Inferior parietal cortex (tissue), 1 donor: ENCODE measurements around the gene ATP2B3.

Source experiments
- DNase-seq: peaks from one replicate; pipeline ENCODE4 v3.0.0-alpha.2; 2016; ENCODE audit errors: extremely low spot score

ATP2B3 gene

DNA sequence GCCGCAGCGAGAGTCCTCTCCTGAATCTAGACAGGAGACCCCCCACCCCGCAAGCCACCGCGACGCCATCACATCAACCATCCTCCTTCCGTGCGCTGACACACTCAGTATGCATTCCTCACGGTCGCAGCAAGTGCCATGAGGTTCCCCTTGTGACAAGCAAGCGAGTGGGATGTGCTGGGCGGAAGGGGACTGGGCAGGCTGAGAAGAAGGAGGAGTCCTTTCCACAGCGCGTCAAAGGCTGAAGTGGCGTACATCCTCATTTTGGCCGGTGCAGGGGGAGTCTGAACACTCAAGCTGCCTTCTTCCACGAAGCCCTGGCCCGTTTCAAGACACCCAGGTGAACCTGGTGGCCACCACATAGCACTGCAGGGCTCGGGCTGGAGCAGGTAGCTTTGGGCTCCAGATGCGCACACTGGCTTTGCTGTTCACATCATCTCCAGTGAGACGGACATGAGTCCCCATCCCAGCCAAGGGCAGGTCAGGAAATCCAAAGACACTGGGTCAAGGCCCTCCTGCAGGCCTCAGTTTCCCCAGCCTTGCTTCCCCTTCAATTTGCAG is 51.1 kb downstream of the ATP2B3 start:
- DNase-seq = no peak

DNA sequence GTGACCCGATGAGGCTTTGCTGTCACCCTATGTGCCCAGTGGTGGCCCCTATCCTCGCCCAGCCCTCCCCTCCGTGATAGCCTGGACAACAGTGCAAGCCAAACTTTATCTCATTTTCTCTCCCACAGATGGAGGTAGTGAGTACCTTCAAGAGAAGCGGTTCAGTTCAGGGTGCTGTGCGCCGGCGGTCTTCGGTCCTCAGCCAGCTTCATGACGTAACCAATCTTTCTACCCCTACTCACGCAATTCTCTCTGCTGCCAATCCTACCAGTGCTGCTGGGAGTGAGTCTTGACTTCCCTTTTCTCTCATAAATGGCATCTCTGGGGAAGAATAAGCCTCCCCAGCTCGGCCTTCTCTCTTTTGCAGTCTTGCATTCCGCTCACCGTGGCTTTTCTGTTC is 52.0 kb downstream of the ATP2B3 start:
- no peak for DNase-seq

DNA sequence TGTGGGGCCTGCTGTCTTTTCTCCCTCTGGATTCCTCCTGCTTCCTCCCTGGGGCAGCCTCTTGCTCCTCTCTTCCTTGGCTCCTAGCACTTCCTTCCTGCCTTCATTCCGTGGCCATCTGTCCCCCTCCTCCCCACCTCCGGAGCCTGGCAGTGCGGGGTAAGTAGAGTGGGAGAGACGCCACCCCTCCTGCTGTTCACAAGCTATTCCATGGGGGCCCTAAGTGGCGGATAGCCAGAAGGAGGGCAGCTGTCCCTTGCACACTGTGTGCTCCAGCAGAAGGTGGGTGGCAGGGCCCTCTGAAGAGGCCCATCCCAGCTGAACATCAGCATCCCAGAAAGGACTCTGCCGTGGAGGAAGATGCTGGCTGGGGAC is 54.1 kb downstream of the ATP2B3 start:
- DNase-seq = no peak

DNA sequence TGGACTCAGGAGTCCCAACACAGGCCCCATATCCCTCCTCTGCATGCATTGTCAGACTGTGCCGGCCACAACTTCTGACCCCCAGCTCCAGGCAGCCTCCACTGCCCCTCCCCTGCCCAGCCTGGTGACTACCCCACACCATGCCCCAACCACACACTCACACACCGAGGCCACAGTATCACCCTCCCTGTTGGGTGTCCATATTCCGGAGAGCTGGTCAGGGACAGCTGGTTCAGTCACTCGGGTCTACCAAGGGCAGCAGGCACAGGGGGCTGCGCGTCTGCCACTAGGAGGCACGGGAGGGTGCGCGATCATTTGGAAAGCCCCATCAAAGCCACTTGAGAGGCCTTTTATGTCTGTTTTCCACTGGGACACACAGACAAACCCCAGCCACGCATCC is 55.2 kb downstream of the ATP2B3 start:
- no peak for DNase-seq

DNA sequence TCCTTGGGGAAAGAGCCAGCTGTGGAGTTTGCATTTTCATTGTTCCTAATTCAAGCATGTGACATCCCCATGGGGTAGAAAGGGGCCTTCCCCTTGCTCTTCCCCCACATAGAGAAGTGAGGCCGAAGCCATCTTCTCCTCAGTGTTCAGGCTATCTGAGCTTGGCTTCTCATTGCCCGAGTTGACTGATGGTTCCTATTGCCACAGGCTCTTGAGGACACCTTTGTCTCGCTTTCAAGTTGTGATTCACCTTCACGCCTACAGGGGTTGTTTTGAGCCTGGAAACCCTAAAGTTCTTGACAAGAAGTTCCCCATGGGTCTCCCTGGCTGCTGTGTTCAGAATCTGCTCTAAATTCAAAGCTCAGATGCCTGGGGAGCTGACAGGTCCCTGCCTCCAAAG is 56.5 kb downstream of the ATP2B3 start:
- no peak for DNase-seq

DNA sequence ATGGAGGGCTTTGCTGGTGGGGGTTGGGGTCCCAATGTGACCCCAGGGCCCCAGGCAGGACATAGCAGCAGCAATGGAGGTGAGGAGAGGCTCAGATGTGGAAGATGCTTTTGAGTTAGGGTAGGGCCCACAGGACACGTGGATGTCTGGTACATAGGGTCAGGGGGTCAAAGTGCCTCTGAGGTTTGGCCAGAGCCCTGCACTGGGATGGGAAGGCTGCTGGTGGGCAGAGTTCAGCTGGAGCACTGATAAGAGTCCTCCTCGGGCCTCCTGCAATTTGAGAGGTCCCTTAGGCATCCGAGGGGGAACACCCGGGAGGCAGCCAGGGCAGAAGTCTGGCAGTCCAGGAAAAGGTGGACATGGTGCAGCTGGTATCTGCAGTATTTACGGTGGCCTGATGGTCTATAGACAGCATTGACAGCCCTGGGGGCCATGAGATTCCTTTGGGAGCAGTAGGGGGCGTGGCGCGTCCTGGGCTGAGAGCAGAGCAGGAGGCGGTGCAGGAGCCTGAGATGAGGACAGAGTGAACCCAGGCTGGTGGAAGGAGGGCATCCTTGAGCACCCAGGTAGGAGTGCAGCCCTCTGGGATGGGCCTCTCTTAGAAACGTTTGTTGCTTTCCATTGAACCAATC is 58.9 kb downstream of the ATP2B3 start:
- DNase-seq = no peak

DNA sequence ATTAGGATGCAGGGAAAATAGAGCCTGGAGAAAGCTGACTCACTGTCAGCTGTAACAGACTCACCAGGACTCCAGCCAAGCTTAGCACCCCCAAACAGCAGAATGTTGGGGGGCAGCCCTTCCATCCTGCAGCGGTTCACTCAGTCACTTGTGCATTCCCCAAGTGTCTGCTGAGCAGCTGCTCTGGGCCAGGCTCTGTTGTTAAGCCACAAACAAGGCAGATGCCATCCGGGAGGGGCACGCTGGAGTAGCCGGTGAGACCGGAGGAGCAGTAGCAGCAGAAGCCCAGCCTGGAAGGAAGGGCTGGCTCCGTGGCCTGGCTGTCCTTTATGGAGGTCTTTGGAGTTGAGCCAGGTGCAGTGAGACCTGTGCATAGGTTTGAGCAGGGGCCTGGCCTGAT is 59.5 kb downstream of the ATP2B3 start:
- no peak for DNase-seq

DNA sequence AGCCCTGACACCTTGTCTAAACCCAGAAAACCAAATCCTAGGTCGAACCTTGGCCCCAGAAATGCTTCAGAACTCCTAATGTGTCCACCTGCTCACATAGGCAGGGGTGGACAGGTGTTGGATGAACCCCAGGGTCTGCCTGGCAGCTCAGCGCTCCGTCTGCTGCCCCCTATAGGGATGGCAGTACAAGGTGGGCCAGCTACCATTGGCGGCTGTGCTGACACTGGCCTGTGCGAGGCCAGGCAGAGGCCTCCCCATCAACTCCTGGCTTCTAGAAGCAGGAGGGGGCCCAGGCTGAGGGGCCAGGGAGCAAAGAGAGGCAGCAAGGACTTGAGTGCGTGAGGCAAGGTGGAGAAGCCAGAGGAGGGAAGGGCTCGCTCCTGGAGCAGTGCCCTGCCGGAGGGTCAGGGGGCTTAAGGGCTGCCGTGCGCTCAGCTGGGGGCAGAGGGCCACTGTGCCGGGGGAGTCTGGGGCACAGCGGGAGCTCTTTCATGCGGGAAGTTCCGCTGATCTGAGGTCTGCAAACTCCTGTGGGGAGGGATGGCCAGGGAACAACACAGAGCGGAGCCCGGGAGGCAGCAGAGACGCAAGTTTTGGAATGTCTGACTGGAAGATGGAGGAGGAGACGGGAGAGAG is 60.9 kb downstream of the ATP2B3 start:
- no peak for DNase-seq

DNA sequence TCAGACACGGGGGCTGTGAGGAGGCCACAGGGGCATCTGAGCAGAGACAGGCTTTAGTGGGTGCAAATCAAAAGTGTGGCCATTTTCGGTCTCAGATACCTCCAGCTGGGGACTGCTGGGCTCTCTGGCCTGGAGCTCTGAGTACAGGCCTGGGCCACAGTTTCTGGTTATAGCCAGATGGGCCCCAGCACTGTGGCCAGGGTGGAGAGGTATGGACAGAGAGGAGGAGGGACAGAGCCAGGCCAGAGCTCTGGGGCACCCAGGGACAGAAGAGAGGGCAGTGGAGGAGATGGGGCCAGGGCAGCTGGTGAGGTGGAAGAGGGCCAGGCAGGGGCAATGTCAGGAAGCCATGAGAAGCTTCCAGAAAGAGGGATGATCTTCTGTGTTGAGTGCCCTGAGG is 61.4 kb downstream of the ATP2B3 start:
- DNase-seq = no peak

DNA sequence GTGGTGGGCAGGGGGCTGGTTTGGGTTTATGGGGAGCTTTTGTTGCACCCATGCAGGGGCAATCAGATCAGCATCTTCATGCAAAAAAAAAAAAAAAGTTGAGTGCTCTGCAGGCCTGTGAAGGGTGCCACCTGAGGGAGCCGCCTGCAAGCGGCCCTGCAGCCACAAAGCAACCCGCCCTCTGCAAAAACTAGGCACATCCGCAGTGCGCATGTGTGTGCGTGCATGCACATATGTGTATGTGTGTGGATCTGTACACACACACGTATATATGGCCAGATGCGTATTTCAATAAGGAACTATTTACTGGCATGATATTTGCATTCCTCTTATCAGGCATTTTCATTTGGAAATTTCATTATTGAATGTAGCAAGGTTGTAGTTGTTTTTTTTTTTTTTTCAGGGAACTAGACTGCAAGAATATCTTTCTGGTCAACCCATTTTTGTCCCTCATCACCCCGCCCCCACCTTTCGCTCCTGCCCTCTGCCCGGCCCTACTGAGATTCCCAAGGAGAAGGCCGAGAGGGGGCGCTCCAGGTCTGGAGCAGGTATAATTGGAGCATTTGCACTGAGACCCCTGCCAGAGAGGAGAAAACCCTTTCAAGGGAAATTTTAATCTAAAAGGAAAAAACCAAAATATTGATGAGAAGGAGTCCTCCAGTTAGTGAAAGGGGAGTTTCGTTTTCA is 63.4 kb downstream of the ATP2B3 start:
- DNase-seq = no peak

DNA sequence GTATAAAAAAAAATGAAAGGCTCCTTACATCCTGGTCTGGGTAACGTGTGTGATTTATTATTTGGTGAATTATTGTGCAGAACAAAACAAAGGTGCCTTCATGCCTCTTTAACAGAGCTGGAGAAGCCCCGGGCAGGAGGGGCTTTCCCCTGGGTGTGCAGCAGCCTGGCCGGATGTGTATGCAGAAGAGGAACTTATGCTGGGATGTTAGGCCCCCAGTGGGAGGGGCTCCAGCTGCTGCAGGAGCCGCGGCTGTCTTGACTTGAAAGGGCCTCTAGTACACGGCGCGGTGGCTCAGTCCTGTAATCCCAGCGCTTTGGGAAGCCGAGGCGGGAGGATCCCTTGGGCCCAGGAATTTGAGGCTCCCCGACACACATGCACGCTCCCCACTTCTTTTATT is 65.5 kb downstream of the ATP2B3 start:
- no peak for DNase-seq

DNA sequence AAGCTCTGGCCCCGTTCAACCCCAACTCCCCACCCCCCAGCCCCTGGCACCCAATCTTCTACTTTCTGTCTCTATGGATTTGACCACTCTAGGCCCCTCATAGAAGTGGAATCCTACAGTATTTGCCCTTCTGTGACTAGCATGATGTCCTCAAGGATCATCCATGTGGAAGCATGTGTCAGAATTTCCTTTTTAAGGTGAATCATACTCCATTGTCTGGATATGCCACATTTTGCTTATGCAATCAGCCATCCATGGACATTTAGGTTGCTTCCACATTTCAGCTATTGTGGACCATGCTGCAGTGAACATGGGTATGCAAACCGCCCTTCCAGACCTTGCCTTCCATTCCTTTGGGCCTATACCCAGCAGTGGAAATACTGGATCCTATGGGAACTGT is 66.0 kb downstream of the ATP2B3 start:
- no peak for DNase-seq

DNA sequence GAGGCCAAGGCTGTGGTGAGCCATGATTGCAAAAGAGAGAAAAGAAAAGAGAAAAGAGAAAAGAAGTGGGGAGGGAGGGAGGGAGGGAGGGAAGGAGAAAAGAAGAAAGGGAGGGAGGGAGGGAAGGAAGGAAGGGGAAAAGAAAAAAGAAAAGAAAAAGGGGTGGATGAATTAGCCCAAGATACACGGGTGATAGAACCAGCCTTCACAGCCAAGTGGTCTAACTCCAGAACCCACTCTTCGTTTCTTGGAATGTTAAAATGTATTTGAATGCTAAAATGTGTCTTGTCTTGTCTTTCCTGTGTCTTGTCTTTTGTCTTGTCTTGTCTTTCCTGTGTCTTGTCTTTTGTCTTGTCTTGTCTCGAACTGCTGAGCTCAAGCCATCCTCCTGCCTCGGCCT is 68.4 kb downstream of the ATP2B3 start:
- DNase-seq = no peak

DNA sequence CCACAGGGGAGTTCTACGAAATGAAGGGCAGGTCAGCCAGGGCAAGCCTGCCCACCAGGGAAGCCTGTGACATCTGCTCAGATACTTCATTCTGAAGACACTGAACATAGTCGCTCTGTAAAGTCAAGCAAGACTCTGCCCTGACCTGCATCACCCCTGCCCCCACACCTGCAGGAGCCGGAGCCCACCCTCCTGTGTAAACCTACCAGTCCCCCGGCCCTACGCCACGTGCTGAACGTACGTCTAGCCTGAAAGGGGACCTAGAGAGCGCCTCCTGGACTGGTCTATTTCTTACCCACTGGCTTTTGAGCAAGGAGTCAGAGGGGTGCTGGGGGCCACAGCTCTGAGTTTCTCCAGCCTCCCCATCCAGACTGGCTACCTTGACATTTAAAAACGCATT is 69.9 kb downstream of the ATP2B3 start:
- no peak for DNase-seq

DNA sequence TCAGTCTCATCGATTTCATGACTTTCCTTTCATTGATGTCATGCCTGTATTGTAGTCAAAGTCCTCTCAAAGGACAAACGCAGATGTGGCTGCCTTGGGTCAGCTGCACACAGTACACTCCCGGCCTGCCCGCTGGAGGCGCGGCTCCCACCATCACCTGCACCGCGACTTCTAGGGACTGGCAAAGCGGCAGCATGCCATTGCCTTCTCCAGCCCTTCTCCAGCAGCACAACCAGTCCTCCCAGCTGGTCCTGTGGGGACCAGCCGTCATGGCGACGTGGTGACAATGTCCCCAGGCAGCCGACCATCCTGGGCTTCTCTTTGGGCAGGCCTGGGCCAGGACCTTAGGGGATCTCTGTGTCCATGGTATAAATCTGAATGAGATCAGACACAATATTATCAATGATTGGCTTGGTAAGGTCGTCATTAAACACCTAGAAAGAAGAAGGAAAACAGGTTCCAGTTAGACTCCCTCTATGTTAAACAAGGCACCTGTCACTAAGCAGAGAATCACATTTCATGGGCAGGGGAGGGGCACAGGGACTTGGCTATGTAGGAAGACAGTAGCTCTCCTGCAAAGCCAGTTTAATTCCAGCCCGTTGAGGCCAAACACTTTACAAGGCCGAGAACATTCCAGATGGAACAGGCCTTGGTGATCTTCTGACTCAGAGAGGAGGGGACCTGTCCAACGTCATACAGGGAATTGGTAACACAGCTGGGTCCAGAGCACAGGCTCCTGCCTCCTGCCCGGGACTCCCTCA is 70.8 kb downstream of the ATP2B3 start:
- no peak for DNase-seq

DNA sequence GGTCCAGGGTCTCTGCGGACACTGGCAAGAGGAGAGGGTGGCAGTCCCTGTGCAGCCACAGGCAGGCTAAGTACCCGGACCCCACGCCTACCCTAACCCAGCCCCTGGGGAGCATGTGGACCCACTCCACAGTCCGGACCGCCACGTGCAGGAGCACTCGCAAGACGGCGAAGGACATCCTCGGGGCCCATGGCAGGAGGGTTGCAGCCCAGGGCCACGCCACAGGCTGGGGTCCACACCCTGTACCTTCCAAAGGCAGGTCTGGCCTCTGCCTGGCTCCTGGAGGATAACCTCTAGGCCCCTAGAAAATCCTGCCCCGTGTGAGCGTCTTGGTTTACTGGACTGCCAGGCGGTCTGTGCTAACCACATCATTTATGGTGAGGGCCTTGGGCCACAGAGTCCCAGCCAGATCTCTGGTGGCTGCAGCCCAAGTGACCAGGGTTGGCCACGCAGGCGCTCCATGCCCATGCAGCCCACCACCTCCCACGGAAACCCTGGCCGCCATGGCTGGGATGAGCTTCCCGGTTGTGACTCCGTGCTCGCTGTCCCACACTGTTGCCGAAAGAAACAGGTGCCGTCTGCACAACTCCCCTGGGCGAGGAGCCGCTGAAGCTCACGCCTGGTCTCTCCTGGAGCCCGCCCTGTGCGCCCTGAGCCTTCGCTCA is 71.5 kb downstream of the ATP2B3 start:
- DNase-seq = no peak

DNA sequence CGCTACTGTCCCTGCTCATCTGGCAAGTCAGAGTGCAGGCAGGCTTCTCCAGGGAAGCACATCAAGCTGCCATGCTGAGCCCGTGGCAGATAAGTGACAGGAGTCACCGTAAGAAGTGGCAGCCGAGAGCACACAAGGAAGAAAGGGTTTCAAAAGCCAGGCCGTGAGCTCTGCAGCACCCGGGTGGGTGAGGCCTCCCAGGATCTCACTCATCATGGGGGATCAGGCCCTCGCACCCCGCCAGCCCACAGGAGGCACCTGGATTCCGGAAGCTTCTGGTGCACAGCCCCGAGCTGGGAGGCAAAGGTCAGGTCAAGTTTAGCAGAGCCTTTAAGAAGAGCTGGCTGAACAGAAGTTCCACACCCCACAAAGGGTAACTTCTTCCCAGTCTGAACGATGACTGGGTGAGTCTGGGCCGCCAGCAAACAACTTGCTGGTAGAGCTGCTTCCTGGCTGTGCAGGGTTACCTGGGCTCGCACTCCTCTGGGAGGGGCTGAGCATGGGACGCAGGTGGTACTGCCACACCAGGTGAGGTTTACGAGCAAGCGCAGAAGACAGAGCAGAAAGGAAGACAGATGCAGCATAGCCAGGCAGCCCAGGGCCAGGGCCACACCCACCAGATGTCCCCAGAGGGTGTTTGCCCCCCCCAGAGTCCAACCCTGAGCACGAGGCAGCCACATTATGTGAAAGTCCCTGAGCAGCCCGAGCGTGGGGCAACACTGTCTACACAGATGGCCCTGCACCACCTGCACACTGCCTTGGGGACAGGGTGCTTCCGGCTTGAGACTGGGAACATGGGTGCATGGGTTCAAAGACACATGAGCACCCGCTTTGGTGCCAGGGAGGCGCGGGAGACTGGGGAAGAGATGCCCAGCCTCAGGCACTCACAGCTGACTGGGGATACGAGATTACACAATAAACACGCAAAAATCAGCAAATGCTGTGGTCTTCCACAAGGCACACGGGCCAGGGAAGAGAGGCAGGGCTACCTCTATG is 73.8 kb downstream of the ATP2B3 start:
- no peak for DNase-seq

DNA sequence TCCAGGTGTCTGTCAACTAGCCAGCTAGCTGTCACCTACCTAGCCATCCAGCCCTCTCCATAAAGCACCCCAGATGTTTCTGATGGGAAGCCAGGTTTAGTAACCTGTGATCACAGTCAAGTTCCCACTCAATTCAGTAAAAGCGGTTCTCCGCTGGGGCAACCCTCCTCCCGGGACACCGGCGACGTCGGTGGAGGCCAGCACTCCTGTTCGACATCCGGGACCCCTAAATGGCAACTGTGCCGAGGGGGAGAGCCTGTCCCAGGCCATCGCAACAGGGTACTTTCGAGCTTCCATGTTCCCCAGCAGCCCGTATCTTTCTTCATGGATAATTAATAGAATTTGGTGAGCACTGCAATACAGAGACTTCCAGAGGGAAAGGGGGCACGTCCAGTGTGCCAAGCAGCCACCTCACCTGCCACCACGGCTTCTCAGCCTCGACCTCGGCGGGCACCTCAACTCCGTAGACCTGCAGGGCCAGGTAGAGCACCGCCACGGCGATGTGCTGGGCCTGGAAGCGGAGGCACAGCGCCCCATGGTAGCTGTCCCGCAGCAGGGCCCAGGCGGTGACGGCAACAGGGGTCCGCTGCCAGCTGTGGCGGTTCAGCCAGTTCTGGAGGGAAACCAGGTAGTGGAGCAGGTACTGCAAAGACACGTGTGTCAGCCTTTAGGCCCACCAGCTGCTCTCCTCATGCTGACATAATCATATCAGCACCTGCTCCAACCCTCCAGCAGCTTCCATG is 74.8 kb downstream of the ATP2B3 start:
- DNase-seq = no peak

DNA sequence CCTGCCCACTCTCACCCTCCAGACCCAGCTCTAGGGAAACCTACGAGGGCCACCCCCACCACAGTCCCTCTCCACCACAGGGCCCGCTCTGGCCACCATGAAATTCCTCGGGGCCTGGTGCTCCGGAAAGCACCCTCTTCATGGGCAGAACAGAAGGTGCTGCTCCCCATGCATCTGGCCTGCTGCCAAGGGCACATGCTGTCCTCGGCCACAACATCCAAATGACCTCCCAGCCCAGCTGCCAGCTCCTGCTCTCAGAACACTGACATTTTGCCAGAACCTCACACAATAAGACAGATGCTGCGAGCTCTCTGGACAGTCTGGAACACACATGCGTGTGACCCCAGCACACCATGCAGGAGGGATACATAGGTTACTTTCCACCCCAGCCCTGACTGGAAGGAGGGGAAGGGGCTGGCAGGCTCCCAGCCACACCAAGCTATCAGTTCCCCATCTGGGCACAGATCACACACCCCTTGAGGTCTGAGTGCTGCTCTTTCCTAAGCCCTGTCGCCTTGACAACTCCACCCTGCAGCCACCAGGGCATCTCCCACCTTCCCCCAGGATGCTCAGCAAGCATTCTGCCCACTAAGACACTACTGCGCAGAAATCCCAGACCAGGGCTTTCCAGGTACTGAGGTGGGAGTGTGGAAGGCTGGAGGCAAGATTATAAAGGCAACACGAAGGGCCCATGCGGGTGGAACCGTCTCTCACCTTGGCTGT is 75.7 kb downstream of the ATP2B3 start:
- DNase-seq = peak; percentile 48
